ENCODE measurements around the gene CELA1. TPM values are rescaled to one million over a fixed set of nuclear protein-coding genes. Genes with fewer than 3 reads are reported as not detected.

CELA1 gene
- total RNA-seq, 2 experiments from 2014 or later = not detected

DNA sequence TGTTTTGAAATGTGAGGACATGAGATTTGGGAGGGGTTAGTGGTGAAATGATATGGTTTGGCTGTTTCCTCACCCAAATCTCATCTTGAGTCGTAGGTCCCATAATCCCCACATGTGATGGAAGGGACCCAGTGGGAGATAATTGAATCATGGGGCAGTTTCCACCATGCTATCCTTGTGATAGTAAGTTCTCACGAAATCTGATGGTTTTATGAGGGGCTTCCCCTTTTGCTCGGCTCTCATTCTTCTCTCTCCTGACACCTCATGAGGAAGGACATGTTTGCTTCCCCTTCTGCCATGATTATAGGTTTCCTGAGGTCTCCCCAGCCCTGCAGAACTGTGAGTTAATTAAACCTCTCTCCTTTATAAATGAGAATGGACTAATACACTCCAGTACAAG lies 26.7 kb upstream of the CELA1 start:
- Mint-ChIP-seq H3K36me3 (ENCODE audit: low read depth) (peaks cover 80% of the 10 kb centered on the region), H3K9me3 (ENCODE audit: insufficient read depth) (no peaks in the 10 kb centered on the region), H3K4me3 (no peak overlapping the region), H3K27ac (peak overlapping the region; percentile 14), H3K27me3 (ENCODE audit: low read depth) (no peaks in the 10 kb centered on the region), H3K4me1 (ENCODE audit: low read depth) (peaks cover 58% of the 10 kb centered on the region)
- POLR2A ChIA-PET = interaction anchor here (0.7 kb wide), 1 partner anchor 14 kb away, joined by 3 read pairs; no protein-coding TSS in a partner anchor
- CTCF ChIA-PET = interaction anchor here (0.8 to 2.0 kb wide), 4 partner anchors 10 to 120 kb away, joined by 3 to 8 read pairs (median 4); no protein-coding TSS in a partner anchor
- ATAC-seq (no peak), DNase-seq (no peak)

DNA sequence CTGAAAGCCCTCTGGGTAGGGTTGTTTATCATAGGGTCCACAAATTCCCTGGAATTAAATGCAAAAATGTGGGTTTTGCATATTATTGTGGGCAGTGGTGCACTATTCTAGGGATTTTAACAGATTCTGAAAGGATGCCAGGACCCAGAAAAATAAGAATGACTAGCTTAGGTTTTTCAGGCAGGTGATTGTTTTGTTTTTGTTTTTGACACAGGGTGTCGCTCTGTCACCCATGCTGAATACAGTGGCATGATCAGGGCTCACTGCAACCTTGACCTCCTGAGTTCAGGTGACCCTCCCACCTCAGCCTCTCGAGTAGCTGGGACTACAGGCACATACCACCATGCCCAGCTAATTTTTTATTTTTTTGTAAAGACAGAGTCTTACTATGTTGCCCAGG lies 25.5 kb upstream of the CELA1 start:
- ATAC-seq = no peak
- H3K4me3 Mint-ChIP-seq = no peak overlapping the region
- peaks cover 67% of the 10 kb centered on the region for H3K4me1 Mint-ChIP-seq (ENCODE audit: low read depth)
- no peak overlapping the region for H3K27ac Mint-ChIP-seq
- no peak for DNase-seq
- H3K9me3 Mint-ChIP-seq (ENCODE audit: insufficient read depth) = no peaks in the 10 kb centered on the region
- H3K27me3 Mint-ChIP-seq (ENCODE audit: low read depth) = no peaks in the 10 kb centered on the region
- peaks cover 78% of the 10 kb centered on the region for H3K36me3 Mint-ChIP-seq (ENCODE audit: low read depth)
- POLR2A ChIA-PET = interaction anchor here (0.7 kb wide), 2 partner anchors 8 to 353 kb away, joined by 3 read pairs; no protein-coding TSS in a partner anchor
- CTCF ChIA-PET = interaction anchor here (1.2 to 1.7 kb wide), 3 partner anchors 18 to 49 kb away, joined by 3 to 12 read pairs (median 8); no protein-coding TSS in a partner anchor

DNA sequence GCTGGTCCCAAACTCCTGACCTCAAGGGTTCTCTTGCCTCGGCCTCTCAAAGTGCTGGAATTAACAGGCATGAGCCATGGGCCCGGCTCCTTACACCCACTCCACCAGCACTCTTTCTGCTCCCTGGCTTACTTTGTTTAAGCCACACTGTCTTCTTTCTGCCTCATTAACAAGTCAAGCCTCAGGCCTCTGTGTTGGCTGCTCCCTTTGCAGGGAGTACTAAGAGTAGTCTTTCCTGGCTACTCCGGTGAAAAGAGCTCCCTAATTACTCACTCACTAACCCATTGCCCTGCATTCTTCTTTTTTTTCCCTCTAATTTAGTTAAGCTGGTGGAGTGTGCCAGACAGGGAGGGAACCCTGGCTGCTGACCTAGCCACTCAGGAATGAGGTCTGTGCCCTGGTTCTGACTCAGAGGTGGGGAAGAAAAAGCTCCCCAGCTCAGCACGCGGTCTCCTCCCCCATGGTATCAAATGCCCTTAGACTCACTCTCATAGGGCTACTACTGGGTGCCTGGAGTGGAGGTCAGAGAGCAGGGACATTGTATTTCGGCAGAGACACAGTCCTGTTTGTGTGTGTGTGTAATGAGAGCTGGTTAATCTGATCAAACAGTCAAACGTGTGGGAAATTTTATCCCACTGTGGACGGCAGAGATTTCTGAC lies 24.9 kb upstream of the CELA1 start:
- peaks cover 75% of the 10 kb centered on the region for H3K36me3 Mint-ChIP-seq (ENCODE audit: low read depth)
- no peaks in the 10 kb centered on the region for H3K9me3 Mint-ChIP-seq (ENCODE audit: insufficient read depth)
- DNase-seq (no peak), ATAC-seq (no peak)
- POLR2A ChIA-PET = interaction anchor here (0.7 kb wide), 1 partner anchor 9 kb away, joined by 3 read pairs; no protein-coding TSS in a partner anchor
- peak overlapping the region; percentile 43 for H3K27ac Mint-ChIP-seq
- H3K4me3 Mint-ChIP-seq = no peak overlapping the region
- H3K27me3 Mint-ChIP-seq (ENCODE audit: low read depth) = no peaks in the 10 kb centered on the region
- CTCF ChIA-PET = interaction anchor here (1.2 to 1.7 kb wide), 3 partner anchors 18 to 50 kb away, joined by 3 to 12 read pairs (median 8); no protein-coding TSS in a partner anchor
- peaks cover 67% of the 10 kb centered on the region for H3K4me1 Mint-ChIP-seq (ENCODE audit: low read depth)

GRCh38 chr12:51370667-51371066 lies 24.2 kb upstream of the CELA1 start:
- DNase-seq (no peak), ATAC-seq (no peak)
- no peaks in the 10 kb centered on the region for H3K9me3 Mint-ChIP-seq (ENCODE audit: insufficient read depth)
- H3K4me1 Mint-ChIP-seq (ENCODE audit: low read depth) = peaks cover 67% of the 10 kb centered on the region
- POLR2A ChIA-PET = no interaction called here
- CTCF ChIA-PET = interaction anchor here (1.2 kb wide), 1 partner anchor 25 kb away, joined by 3 read pairs; no protein-coding TSS in a partner anchor
- no peak overlapping the region for H3K27ac Mint-ChIP-seq
- peaks cover 82% of the 10 kb centered on the region for H3K36me3 Mint-ChIP-seq (ENCODE audit: low read depth)
- H3K4me3 Mint-ChIP-seq = no peak overlapping the region
- no peaks in the 10 kb centered on the region for H3K27me3 Mint-ChIP-seq (ENCODE audit: low read depth)

GRCh38 chr12:51369581-51369980 lies 23.1 kb upstream of the CELA1 start:
- POLR2A ChIA-PET = interaction anchor here (0.6 to 1.5 kb wide), 3 partner anchors 22 to 39 kb away, joined by 3 to 5 read pairs (median 3); no protein-coding TSS in a partner anchor
- H3K36me3 Mint-ChIP-seq (ENCODE audit: low read depth) = peaks cover 76% of the 10 kb centered on the region
- H3K27ac Mint-ChIP-seq = peak overlapping the region; percentile 94
- no peaks in the 10 kb centered on the region for H3K9me3 Mint-ChIP-seq (ENCODE audit: insufficient read depth)
- no peak for ATAC-seq
- H3K4me3 Mint-ChIP-seq = peak overlapping the region; percentile 71
- no peak for DNase-seq
- H3K27me3 Mint-ChIP-seq (ENCODE audit: low read depth) = no peaks in the 10 kb centered on the region
- CTCF ChIA-PET = interaction anchor here (0.8 to 2.2 kb wide), 11 partner anchors 8 to 601 kb away, joined by 3 to 9 read pairs (median 6); partner anchors contain the start of gene GALNT6
- H3K4me1 Mint-ChIP-seq (ENCODE audit: low read depth) = peaks cover 62% of the 10 kb centered on the region

GRCh38 chr12:51368640-51369517 lies 22.4 kb upstream of the CELA1 start:
- Mint-ChIP-seq H3K27ac (peak overlapping the region; percentile 94), H3K27me3 (ENCODE audit: low read depth) (no peaks in the 10 kb centered on the region), H3K36me3 (ENCODE audit: low read depth) (peaks cover 73% of the 10 kb centered on the region), H3K9me3 (ENCODE audit: insufficient read depth) (no peaks in the 10 kb centered on the region), H3K4me1 (ENCODE audit: low read depth) (peaks cover 57% of the 10 kb centered on the region), H3K4me3 (peak overlapping the region; percentile 71)
- ChIA-PET POLR2A (interaction anchor here (0.6 to 1.5 kb wide), 5 partner anchors 22 to 38 kb away, joined by 3 to 5 read pairs (median 4); partner anchors contain the start of gene GALNT6), CTCF (interaction anchor here (0.7 to 2.2 kb wide), 12 partner anchors 9 to 602 kb away, joined by 3 to 9 read pairs (median 6); partner anchors contain the start of gene GALNT6)
- DNase-seq (peak; percentile 95), ATAC-seq (peak; percentile 98)

- no peaks in the 10 kb centered on the region for H3K9me3 Mint-ChIP-seq (ENCODE audit: insufficient read depth)
These were observed 18.8 kb upstream of the CELA1 start for GRCh38 chr12:51365276-51365675.

DNA sequence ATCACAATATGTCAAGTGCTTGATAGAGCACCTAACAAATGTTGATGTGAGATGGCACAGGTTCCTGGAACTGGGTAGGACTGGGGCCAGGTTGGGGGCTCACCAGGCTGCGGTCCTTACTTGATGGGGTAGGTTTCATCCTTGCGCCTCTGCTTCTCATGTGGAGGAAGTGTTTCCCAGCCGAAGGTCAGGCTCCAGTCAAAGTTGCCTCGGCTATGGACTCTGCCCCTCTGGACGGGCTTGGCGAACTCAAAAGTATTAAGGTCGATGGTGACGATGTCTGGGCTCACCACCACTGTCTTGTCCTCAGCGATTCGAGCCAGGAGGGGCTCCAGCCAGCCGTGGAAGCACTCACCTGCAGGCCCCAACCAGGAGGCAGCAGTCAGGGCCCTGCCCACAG lies 17.5 kb upstream of the CELA1 start:
- peaks cover 21% of the 10 kb centered on the region for H3K4me1 Mint-ChIP-seq (ENCODE audit: low read depth)
- CTCF ChIA-PET = no interaction called here
- no peak for ATAC-seq
- H3K27me3 Mint-ChIP-seq (ENCODE audit: low read depth) = no peaks in the 10 kb centered on the region
- no peak for DNase-seq
- H3K4me3 Mint-ChIP-seq = no peak overlapping the region
- POLR2A ChIA-PET = interaction anchor here (1.2 kb wide), 1 partner anchor 27 kb away, joined by 4 read pairs; the partner anchor contains the start of gene GALNT6
- no peaks in the 10 kb centered on the region for H3K9me3 Mint-ChIP-seq (ENCODE audit: insufficient read depth)
- peaks cover 62% of the 10 kb centered on the region for H3K36me3 Mint-ChIP-seq (ENCODE audit: low read depth)
- H3K27ac Mint-ChIP-seq = no peak overlapping the region

More at GRCh38 chr12:51365276-51365675, 18.8 kb upstream of the CELA1 start:
- no peaks in the 10 kb centered on the region for H3K27me3 Mint-ChIP-seq (ENCODE audit: low read depth)
- peaks cover 33% of the 10 kb centered on the region for H3K4me1 Mint-ChIP-seq (ENCODE audit: low read depth)
- ATAC-seq (no peak), DNase-seq (no peak)
- H3K27ac Mint-ChIP-seq = peak overlapping the region; percentile 39
- peaks cover 64% of the 10 kb centered on the region for H3K36me3 Mint-ChIP-seq (ENCODE audit: low read depth)
- ChIA-PET POLR2A (no interaction called here), CTCF (interaction anchor here (1.0 kb wide), 1 partner anchor 24 kb away, joined by 3 read pairs; no protein-coding TSS in a partner anchor)
- H3K4me3 Mint-ChIP-seq = no peak overlapping the region

- ATAC-seq (no peak), DNase-seq (no peak)
- Mint-ChIP-seq H3K27me3 (ENCODE audit: low read depth) (no peaks in the 10 kb centered on the region), H3K9me3 (ENCODE audit: insufficient read depth) (no peaks in the 10 kb centered on the region), H3K4me3 (no peak overlapping the region), H3K27ac (no peak overlapping the region), H3K36me3 (ENCODE audit: low read depth) (peaks cover 62% of the 10 kb centered on the region), H3K4me1 (ENCODE audit: low read depth) (peaks cover 9% of the 10 kb centered on the region)
- CTCF ChIA-PET = no interaction called here
- POLR2A ChIA-PET = no interaction called here
These were observed 16.4 kb upstream of the CELA1 start for GRCh38 chr12:51362747-51363342.

DNA sequence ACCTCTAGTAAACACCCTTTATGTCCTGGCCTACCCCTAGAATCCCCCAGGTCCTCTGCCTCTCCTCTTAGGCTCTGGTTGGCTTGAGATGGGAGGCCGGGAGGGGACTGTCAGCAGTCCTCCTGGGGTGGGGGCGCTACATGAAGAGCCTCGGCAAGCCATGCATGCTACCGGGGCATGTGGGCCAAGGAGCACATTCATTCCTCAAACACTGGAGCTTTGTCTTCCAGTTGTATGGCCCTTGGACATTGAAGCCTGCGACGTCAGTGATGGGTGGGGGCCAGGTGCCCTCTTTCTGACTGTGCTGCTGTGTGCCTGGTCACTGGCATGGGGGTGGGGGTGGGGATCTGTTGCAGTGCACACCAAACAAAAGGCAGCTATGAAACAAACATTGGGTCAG lies 15.8 kb upstream of the CELA1 start:
- no peak overlapping the region for H3K27ac Mint-ChIP-seq
- POLR2A ChIA-PET = no interaction called here
- CTCF ChIA-PET = interaction anchor here (1.1 to 1.6 kb wide), 3 partner anchors 11 to 21 kb away, joined by 3 to 5 read pairs (median 4); no protein-coding TSS in a partner anchor
- peaks cover 4% of the 10 kb centered on the region for H3K4me1 Mint-ChIP-seq (ENCODE audit: low read depth)
- no peaks in the 10 kb centered on the region for H3K27me3 Mint-ChIP-seq (ENCODE audit: low read depth)
- H3K36me3 Mint-ChIP-seq (ENCODE audit: low read depth) = peaks cover 61% of the 10 kb centered on the region
- no peak for ATAC-seq
- DNase-seq = no peak
- H3K4me3 Mint-ChIP-seq = no peak overlapping the region
- H3K9me3 Mint-ChIP-seq (ENCODE audit: insufficient read depth) = no peaks in the 10 kb centered on the region

All from activated CD8-positive, alpha-beta T cell treated with anti-CD3 and anti-CD28 coated beads, Interleukin-2, amount 10 ng/mL, durations not matched to agents 7 days and 5 days (primary cell).